Cardiac fibroblast (primary cell): ENCODE measurements around the gene ORC1.

Source experiments
- DNase-seq, 2 donors: peaks; one replicate each; pipeline versions ENCODE4 v3.0.0 to v3.0.0-alpha.2; 2010; ENCODE audit warnings: low read depth in 2 of 2
- H3K4me3 ChIP-seq, 2 donors: replicated peaks in 1 of 2; 1 replicate in 1 of 2; 2 replicates in 1 of 2; pipeline ENCODE4 v1.5.1; 2011; ENCODE audit warnings: low read depth in 2 of 2, low read length in 2 of 2, mild to moderate bottlenecking in 2 of 2, moderate library complexity in 1 of 2
- TF ChIP-seq, protein P1 (sequence below): IDR thresholded peaks from one replicate; pipeline ENCODE4 v1.5.1; 2011; ENCODE audit warnings: low read depth, mild to moderate bottlenecking, low read length, inconsistent platforms

Gene ORC1

GRCh38 chr1:52359676-52360594 is 44.3 kb downstream of the ORC1 start:
- TF ChIP-seq, protein P1, sequence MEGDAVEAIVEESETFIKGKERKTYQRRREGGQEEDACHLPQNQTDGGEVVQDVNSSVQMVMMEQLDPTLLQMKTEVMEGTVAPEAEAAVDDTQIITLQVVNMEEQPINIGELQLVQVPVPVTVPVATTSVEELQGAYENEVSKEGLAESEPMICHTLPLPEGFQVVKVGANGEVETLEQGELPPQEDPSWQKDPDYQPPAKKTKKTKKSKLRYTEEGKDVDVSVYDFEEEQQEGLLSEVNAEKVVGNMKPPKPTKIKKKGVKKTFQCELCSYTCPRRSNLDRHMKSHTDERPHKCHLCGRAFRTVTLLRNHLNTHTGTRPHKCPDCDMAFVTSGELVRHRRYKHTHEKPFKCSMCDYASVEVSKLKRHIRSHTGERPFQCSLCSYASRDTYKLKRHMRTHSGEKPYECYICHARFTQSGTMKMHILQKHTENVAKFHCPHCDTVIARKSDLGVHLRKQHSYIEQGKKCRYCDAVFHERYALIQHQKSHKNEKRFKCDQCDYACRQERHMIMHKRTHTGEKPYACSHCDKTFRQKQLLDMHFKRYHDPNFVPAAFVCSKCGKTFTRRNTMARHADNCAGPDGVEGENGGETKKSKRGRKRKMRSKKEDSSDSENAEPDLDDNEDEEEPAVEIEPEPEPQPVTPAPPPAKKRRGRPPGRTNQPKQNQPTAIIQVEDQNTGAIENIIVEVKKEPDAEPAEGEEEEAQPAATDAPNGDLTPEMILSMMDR = no peak
- DNase-seq = no peak
- H3K4me3 ChIP-seq = no peak overlapping the region

GRCh38 chr1:52358851-52359497 is 45.2 kb downstream of the ORC1 start:
- H3K4me3 ChIP-seq = no peak overlapping the region
- DNase-seq = no peak
- TF ChIP-seq, protein P1 = no peak

- H3K4me3 ChIP-seq = no peak overlapping the region
- DNase-seq = no peak
- TF ChIP-seq, protein P1 = no peak
Observed at GRCh38 chr1:52357397-52357796, 46.8 kb downstream of the ORC1 start.

DNA sequence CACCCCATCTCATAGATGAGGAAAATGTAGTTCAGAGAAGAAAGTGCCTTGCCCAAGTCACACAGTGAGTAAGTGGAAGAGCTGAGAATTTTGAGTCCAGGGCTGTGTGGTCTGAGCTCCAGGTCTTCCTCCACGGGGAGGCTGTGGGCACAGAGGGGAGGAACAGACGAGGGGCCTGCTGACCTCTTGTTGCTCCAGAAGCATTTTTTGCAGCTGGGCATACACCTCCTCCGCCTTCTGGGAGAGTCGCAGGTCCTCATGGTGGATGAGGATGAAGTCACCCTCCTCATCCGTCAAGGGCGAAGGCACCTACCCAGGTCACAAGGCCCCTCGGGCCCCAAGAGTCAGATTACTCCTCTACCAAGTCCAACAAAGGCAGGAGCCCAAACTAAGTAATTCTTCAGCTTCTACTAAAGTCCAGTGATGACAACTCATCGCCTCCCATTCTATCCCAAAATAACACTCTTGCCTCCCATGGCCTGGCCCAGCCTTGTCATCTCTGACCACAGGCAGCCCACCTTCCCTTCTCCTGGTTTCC is 47.3 kb downstream of the ORC1 start:
- no peak for DNase-seq
- TF ChIP-seq, protein P1 = no peak
- no peak overlapping the region for H3K4me3 ChIP-seq

DNA sequence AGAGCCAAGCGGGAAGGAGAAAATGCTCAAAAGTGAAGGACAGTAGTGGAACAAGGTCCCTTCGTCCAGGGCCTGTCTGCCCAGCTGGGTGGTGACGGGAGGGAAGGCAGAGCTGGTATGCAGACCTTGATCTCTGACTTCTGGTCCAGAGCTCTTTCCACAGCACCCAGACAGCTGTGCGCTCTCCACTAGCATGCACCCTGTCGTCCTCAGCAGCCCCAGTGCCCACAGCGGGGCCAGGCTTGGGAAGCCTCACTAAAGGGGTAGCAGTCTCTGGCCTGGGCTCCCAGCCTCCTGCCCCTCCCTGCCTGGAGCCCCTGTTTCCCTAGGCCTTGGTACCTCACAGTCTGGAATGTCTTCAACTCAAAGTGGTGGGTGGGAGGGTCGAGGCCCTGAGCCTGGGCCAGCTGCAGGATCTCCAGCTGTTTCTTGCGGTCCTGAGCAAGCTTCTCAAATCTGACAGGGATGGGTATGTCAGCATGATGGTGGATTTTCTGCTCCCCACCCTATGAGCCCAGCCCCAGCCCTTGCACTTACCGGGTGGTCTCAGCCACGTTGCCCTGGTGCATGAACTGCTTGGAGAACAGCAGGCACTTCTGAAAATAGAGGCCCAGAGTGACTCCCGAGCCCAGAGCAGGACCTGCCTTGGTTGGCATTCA is 48.2 kb downstream of the ORC1 start:
- TF ChIP-seq, protein P1 = no peak
- DNase-seq = no peak
- no peak overlapping the region for H3K4me3 ChIP-seq

- TF ChIP-seq, protein P1 = no peak
- no peak overlapping the region for H3K4me3 ChIP-seq
- no peak for DNase-seq
Observed at GRCh38 chr1:52355436-52355835, 48.8 kb downstream of the ORC1 start.
